Hepatocyte (in vitro differentiated cells): ENCODE data around the gene INIP.
"Not testable (repeated sequence)": the region's sequence is repeated elsewhere in the genome, so short reads cannot be mapped to it uniquely, and the experiment has no call there.

Source experiments
- CTCF ChIP-seq: fragments of 200-600 bp; sonication (generic); IDR thresholded peaks from 2 replicates; pipeline ENCODE4 v1.5.1; 2016; ENCODE audit warnings: antibody characterized with exemption, mild to moderate bottlenecking; ENCODE audit not compliant: poor library complexity
- EZH2 ChIP-seq: fragments of 200-600 bp; sonication (generic); IDR thresholded peaks from 2 replicates; pipeline ENCODE4 v1.6.1; 2016; ENCODE audit warnings: antibody characterized with exemption, mild to moderate bottlenecking, borderline replicate concordance
- EZH2phosphoT487 ChIP-seq: fragments of 200-600 bp; sonication (generic); IDR thresholded peaks from one replicate; pipeline ENCODE4 v1.6.1; 2018; ENCODE audit warnings: antibody characterized with exemption, mild to moderate bottlenecking, low read depth, moderate library complexity; ENCODE audit not compliant: unreplicated experiment, severe bottlenecking

- not testable (repeated sequence) for TF ChIP-seq CTCF, EZH2phosphoT487, EZH2
Observed at GRCh38 chr9:112722749-112723148, 4.8 kb upstream of the INIP start.
